ENCODE results near the gene AVEN.
"Not testable (repeated sequence)": the region's sequence is repeated elsewhere in the genome, so short reads cannot be mapped to it uniquely, and the experiment has no call there.

AVEN gene

DNA sequence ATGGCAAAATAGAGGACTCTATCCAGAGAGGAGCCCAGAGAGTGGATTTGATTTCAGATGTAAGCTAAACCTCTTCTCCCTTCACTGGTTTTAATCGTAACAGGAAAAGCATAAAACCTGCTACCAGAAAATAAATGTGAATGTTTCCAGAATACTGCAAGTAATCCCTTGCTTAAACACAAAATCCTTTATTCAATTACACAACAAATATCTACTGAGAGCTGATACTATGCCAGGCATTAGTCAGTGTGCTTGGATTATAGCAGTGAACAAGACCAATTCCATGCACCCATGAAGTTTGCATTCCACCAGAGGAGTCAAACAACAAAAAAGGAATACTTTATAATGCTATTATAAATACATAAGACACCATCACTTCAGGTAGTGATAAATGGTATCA, 15.1 kb downstream of the AVEN start:
- no peak for TF ChIP-seq Cebpa-rat (IDR thresholded peaks at IDR 0.05)
- Histone ChIP-seq H3K4me2 (no peak overlapping the region), H4K20me1 (peaks cover 0 to 14% (median 0%) of the 10 kb centered on the region in 11 experiments; a peak in 1 of 22 replicates), H3K9me3 (replicated peaks in 1 of 11) (peaks cover 10 to 28% (median 26%) of the 10 kb centered on the region in 11 experiments), H3K4me3 (no peak overlapping the region), H3K36me3 (peaks cover 0 to 8% (median 4%) of the 10 kb centered on the region in 11 experiments; a peak in 9 of 22 replicates), H3K27me3 (no peaks in the 10 kb centered on the region), H3K9ac (no peak overlapping the region), H3K4me1 (peaks cover 0 to 11% (median 10%) of the 10 kb centered on the region in 10 experiments; a peak in 16 of 20 replicates), H3K27ac (no peak overlapping the region)

DNA sequence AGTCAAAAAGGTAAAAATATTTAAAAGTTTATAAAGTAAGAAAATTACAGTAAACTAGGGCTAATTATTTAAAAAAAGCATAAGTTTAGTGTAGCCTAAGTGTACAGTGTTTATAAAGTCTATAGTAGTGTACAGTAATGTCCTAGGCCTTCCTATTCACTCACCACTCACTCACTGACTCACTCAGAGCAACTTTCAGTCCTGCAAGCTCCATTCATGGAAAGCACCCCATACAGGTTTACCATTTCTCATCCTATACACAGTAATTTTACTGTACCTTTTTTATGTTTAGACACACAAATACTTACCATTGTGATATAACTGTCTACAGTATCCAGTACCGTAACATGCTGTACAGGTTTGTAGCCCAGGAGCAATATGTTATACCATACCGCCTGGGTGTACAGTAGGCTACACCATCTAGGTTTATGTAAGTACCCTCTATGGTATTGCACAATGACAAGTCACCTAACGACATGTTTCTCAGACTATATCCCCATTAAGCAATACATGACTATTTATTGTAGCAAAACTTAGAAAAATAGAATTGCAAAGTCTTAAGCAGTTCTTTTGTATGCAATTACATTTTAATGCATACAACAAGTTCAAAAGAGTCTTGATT, 19.5 kb downstream of the AVEN start:
- Histone ChIP-seq H3K4me1 (no peaks in the 10 kb centered on the region), H3K36me3 (peaks cover 0 to 18% (median 9%) of the 10 kb centered on the region in 11 experiments; a peak in 13 of 22 replicates), H4K20me1 (peaks cover 0 to 14% (median 0%) of the 10 kb centered on the region in 11 experiments; a peak in 1 of 22 replicates), H3K27ac (no peak overlapping the region), H3K9me3 (replicated peaks in 1 of 11) (peaks cover 7 to 28% (median 20%) of the 10 kb centered on the region in 11 experiments), H3K4me3 (no peak overlapping the region), H3K27me3 (no peaks in the 10 kb centered on the region), H3K4me2 (no peak overlapping the region), H3K9ac (no peak overlapping the region)
- TF ChIP-seq Cebpa-rat (IDR thresholded peaks at IDR 0.05) = no peak

DNA sequence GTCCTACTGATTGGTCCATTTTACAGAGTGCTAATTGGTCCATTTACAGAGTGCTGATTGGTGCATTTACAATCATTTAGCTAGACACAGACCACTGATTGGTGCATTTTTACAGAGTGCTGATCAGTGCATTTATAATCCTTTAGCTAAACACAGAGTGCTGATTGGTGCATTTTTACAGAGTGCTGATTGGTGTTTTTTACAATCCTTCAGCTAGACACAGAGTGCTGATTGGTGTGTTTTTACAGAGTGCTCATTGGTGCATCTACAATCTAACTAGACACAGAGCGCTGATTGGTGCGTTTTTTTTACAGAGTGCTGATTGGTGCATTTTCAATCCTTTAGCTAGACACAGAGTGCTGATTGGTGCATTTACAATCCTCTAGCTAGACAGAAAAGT, 20.3 kb downstream of the AVEN start:
- peaks cover 7 to 28% (median 20%) of the 10 kb centered on the region in 11 experiments for H3K9me3 ChIP-seq (replicated peaks in 1 of 11)

DNA sequence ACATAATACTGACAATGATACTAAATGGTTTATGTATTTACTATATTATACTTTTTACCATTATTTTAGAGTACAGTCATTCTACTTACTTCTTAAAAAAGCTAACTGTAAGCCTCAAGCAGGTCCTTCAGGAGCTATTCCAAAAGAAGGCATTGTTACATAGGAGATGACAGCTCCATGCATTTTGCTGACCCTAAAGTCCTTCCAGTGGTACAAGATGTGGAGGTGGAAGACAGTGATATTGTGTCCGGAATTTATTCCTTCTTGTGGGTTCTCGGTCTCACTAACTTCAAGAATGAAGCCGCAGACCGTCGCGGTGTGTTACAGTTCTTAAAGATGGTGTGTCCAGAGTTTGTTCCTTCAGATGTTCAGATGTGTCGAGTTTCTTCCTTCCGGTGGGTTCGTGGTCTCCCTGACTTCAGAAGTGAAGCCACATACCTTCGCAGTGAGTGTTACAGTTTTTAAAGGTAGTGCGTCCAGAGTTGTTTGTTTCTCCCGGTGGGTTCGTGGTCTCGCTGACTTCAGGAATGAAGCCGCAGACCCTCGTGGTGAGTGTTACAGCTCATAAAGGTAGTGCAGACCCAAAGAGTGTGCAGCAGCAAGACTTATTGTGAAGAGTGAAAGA, 20.9 kb downstream of the AVEN start:
- no peaks in the 10 kb centered on the region for H3K4me1 ChIP-seq
- peaks cover 0 to 10% (median 0%) of the 10 kb centered on the region in 11 experiments; a peak in 1 of 22 replicates for H4K20me1 ChIP-seq
- no peak overlapping the region for H3K4me3 ChIP-seq
- H3K4me2 ChIP-seq = no peak overlapping the region
- H3K27ac ChIP-seq = no peak overlapping the region
- H3K36me3 ChIP-seq = peaks cover 0 to 18% (median 9%) of the 10 kb centered on the region in 11 experiments; a peak in 13 of 22 replicates
- TF ChIP-seq Cebpa-rat (IDR thresholded peaks at IDR 0.05) = no peak
- no peaks in the 10 kb centered on the region for H3K27me3 ChIP-seq
- H3K9ac ChIP-seq = no peak overlapping the region
- H3K9me3 ChIP-seq (replicated peaks in 1 of 11) = peaks cover 7 to 28% (median 20%) of the 10 kb centered on the region in 11 experiments

More for the DNA sequence above, 20.3 kb downstream of the AVEN start:
- not testable (repeated sequence) for H3K4me1 ChIP-seq, H3K4me3 ChIP-seq, H3K27me3 ChIP-seq, H3K4me2 ChIP-seq, H3K9ac ChIP-seq, H3K27ac ChIP-seq
- Histone ChIP-seq H4K20me1 (peaks cover 0 to 14% (median 0%) of the 10 kb centered on the region in 11 experiments; a peak in 1 of 22 replicates), H3K36me3 (peaks cover 0 to 18% (median 9%) of the 10 kb centered on the region in 11 experiments; a peak in 13 of 22 replicates)

DNA sequence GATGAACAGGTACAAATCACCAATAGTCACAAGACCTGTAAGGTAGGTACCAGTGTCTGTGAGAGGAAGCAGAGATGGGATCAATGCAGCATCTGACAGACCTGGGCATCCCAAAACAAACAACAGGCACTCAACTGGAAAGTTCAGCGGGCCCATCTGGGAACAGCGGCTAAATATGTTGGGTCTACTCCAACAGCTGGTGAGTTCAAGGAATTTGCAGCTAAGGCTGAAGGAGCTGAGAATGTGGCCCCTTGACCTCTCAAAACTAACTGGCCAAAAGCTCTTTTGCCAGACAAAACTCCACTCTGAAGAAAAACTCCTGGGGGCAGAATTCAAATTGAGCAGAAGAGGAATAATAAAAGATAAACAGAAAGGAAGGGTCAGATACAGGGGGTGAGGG, 24.4 kb downstream of the AVEN start:
- no peak overlapping the region for H3K27ac ChIP-seq
- no peak overlapping the region for H3K4me2 ChIP-seq
- no peaks in the 10 kb centered on the region for H3K27me3 ChIP-seq
- H3K9me3 ChIP-seq (replicated peaks in 1 of 11) = peaks cover 7 to 18% (median 13%) of the 10 kb centered on the region in 11 experiments
- no peak overlapping the region for H3K4me3 ChIP-seq
- H4K20me1 ChIP-seq = no peaks in the 10 kb centered on the region; a peak in 1 of 22 replicates
- no peak overlapping the region for H3K9ac ChIP-seq
- H3K4me1 ChIP-seq = no peaks in the 10 kb centered on the region; a peak in 1 of 20 replicates
- peaks cover 0 to 16% (median 9%) of the 10 kb centered on the region in 11 experiments; a peak in 11 of 22 replicates for H3K36me3 ChIP-seq
- no peak for TF ChIP-seq Cebpa-rat (IDR thresholded peaks at IDR 0.05)

DNA sequence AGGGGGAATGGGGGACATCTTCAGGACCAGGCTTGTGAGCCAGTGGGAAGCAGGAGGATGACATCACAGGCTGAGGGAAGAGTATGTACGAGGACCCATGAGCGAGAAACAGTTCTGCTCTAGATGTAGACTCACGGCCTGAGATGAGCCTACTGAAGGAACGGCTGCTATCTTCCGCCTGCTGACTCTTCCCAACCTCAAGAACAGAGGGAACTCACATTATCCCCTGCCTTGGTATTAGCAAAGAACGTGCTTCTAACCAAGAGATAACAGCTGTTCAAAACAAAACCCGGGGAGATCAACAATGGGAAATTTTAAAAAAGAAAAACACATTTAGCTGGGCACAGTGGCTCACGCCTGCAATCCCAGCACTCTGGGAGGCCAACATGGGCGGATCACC, 25.3 kb downstream of the AVEN start:
- Histone ChIP-seq H3K36me3 (peaks cover 0 to 10% (median 6%) of the 10 kb centered on the region in 11 experiments; a peak in 11 of 22 replicates), H3K9ac (no peak overlapping the region), H3K27ac (no peak overlapping the region), H3K27me3 (no peaks in the 10 kb centered on the region), H3K4me1 (no peaks in the 10 kb centered on the region; a peak in 1 of 20 replicates), H4K20me1 (no peaks in the 10 kb centered on the region; a peak in 1 of 22 replicates), H3K4me2 (no peak overlapping the region), H3K4me3 (no peak overlapping the region), H3K9me3 (replicated peaks in 1 of 11) (peaks cover 3 to 10% (median 7%) of the 10 kb centered on the region in 11 experiments; a peak in 21 of 22 replicates)
- no peak for TF ChIP-seq Cebpa-rat (IDR thresholded peaks at IDR 0.05)

DNA sequence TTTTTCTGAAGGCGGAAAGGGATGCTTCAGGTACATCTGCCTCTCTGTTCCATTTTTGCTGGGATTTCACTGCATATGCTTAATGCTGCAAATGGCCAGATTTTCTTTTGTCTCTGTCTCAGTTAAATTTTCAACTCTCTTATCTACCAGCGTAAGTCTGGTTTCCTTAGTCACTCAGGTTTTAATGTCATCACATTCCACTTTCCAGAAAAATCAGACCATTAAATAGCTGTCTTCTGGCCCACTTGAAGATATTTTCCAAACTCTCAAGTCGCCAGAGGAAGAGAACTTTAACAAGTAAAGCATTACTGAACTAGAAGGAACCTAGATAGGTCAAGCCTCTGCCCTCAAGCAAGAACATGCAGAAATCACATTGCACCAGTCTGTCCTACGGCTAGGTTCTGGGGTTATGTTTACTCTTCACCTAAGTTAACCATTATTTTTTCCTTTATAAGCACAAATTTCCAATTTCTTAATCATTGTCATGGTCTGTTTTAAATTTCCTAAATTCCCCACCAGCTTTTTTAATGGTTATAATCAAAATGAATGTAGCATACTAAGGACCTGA, 26.5 kb downstream of the AVEN start:
- H3K9ac ChIP-seq = no peak overlapping the region
- no peak overlapping the region for H3K4me3 ChIP-seq
- H3K27ac ChIP-seq = no peak overlapping the region
- no peak overlapping the region for H3K4me2 ChIP-seq
- no peaks in the 10 kb centered on the region; a peak in 1 of 20 replicates for H3K4me1 ChIP-seq
- no peaks in the 10 kb centered on the region; a peak in 1 of 22 replicates for H4K20me1 ChIP-seq
- no peak for TF ChIP-seq Cebpa-rat (IDR thresholded peaks at IDR 0.05)
- no peaks in the 10 kb centered on the region for H3K9me3 ChIP-seq (replicated peaks in 1 of 11)
- H3K27me3 ChIP-seq = no peaks in the 10 kb centered on the region
- H3K36me3 ChIP-seq = no peaks in the 10 kb centered on the region

DNA sequence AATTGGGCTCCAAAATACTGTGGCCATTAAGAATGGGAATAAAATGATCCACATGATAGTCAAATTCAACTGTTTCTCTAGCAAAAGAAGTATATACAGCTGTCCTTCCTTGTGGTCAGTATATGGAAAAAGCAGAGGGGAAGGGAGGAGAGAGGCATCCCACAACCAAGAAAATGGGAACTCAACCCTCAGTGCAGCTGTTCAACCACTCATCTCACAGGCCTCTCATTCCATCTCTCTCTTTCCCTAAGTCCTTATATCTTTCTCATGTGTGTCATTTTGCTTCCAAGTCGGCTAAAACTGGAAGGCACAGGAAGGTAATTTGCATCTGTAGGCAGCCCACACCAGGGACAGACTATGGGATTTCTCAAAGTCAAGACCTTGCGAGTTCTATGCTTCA, 27.5 kb downstream of the AVEN start:
- no peak for TF ChIP-seq Cebpa-rat (IDR thresholded peaks at IDR 0.05)
- no peak overlapping the region for H3K27ac ChIP-seq

DNA sequence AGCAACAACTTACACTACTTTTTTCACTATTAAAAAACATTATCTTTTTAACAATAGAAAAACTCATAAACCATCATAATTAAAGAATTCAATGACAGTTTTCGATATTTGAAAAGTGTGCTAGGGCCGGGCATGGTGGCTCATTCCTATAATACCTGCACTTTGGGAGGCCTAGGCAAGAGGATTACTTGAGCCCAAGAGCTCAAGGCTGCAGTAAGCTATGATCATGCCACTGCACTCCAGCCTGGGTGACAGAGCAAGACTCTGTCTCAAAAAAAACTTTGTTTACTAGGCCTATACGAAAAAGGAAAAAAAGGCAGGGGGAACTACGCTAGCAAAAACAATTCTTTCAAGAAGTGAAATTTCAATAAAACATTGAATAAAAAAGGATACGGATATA, 28.1 kb downstream of the AVEN start:
- no peaks in the 10 kb centered on the region; a peak in 1 of 20 replicates for H3K4me1 ChIP-seq
- no peak for TF ChIP-seq Cebpa-rat (IDR thresholded peaks at IDR 0.05)
- H3K4me3 ChIP-seq = no peak overlapping the region
- no peak overlapping the region for H3K4me2 ChIP-seq
- no peak overlapping the region for H3K9ac ChIP-seq
- no peak overlapping the region for H3K27ac ChIP-seq
- no peaks in the 10 kb centered on the region; a peak in 1 of 22 replicates for H4K20me1 ChIP-seq
- no peaks in the 10 kb centered on the region for H3K9me3 ChIP-seq (replicated peaks in 1 of 11)
- no peaks in the 10 kb centered on the region for H3K36me3 ChIP-seq
- H3K27me3 ChIP-seq = no peaks in the 10 kb centered on the region

More for the DNA sequence above, 27.5 kb downstream of the AVEN start:
- Histone ChIP-seq H3K4me1 (no peaks in the 10 kb centered on the region; a peak in 1 of 20 replicates), H3K9me3 (replicated peaks in 1 of 11) (no peaks in the 10 kb centered on the region), H3K4me2 (no peak overlapping the region), H3K9ac (no peak overlapping the region), H3K27me3 (no peaks in the 10 kb centered on the region), H3K36me3 (no peaks in the 10 kb centered on the region), H4K20me1 (no peaks in the 10 kb centered on the region; a peak in 1 of 22 replicates), H3K4me3 (no peak overlapping the region)

All from BLaER1 treated with 17β-estradiol and CSF1 and Interleukin-3, amounts not matched to agents 10 nM and 100 nM (cell line).